GM19328 (cell line): ENCODE results near the gene TMEM220.

Experiments used
- ATAC-seq: cut with Tn5 transposase; IDR thresholded peaks from one replicate; pipeline ENCODE4 v1.9.1; 2021; ENCODE audit warnings: mild to moderate bottlenecking, moderate library complexity; ENCODE audit not compliant: unreplicated experiment

TMEM220 gene

GRCh38 chr17:10729334-10730193, at the start of gene TMEM220:
Gene TMEM220, minus strand, starts transcription at chr17:10730023. Its CDS starts 172 bp downstream, at chr17:10729851.
- peak; percentile 50 for ATAC-seq

GRCh38 chr17:10779609-10780008, 49.8 kb upstream of the TMEM220 start:
- ATAC-seq = no peak

- ATAC-seq = no peak
Observed at GRCh38 chr17:10777890-10778289, 48.1 kb upstream of the TMEM220 start.

GRCh38 chr17:10777131-10777807, 47.4 kb upstream of the TMEM220 start:
- no peak for ATAC-seq

- no peak for ATAC-seq
Observed at GRCh38 chr17:10776381-10776780, 46.6 kb upstream of the TMEM220 start.

- no peak for ATAC-seq
Observed at GRCh38 chr17:10775740-10776356, 46.0 kb upstream of the TMEM220 start.

- no peak for ATAC-seq
Observed at GRCh38 chr17:10775058-10775457, 45.2 kb upstream of the TMEM220 start.

- ATAC-seq = no peak
Observed at GRCh38 chr17:10773391-10773790, 43.6 kb upstream of the TMEM220 start.

GRCh38 chr17:10772425-10773380, 42.9 kb upstream of the TMEM220 start:
- no peak for ATAC-seq

- no peak for ATAC-seq
Observed at GRCh38 chr17:10771148-10771547, 41.3 kb upstream of the TMEM220 start.

- no peak for ATAC-seq
Observed at GRCh38 chr17:10769840-10770239, 40.0 kb upstream of the TMEM220 start.

- no peak for ATAC-seq
Observed at GRCh38 chr17:10768750-10769251, 39.0 kb upstream of the TMEM220 start.

- no peak for ATAC-seq
Observed at GRCh38 chr17:10767232-10767631, 37.4 kb upstream of the TMEM220 start.

GRCh38 chr17:10762037-10762436, 32.2 kb upstream of the TMEM220 start:
- no peak for ATAC-seq

GRCh38 chr17:10761281-10761680, 31.5 kb upstream of the TMEM220 start:
- ATAC-seq = no peak

- no peak for ATAC-seq
Observed at GRCh38 chr17:10758062-10758461, 28.2 kb upstream of the TMEM220 start.

GRCh38 chr17:10757647-10758046, 27.8 kb upstream of the TMEM220 start:
- ATAC-seq = no peak

- no peak for ATAC-seq
Observed at GRCh38 chr17:10757067-10757466, 27.2 kb upstream of the TMEM220 start.

- no peak for ATAC-seq
Observed at GRCh38 chr17:10756619-10757018, 26.8 kb upstream of the TMEM220 start.

- no peak for ATAC-seq
Observed at GRCh38 chr17:10756185-10756584, 26.4 kb upstream of the TMEM220 start.
